GM12878 (cell line): ENCODE results near the gene MOXD1. TPM values are rescaled to one million over a fixed set of nuclear protein-coding genes. Genes with fewer than 3 reads are reported as not detected.

ENCODE experiments used
- ATF2 ChIP-seq: IDR thresholded peaks from 2 replicates; pipeline ENCODE4 v1.6.1; 2012; ENCODE audit warnings: low read length, inconsistent platforms
- BCL3 ChIP-seq: IDR thresholded peaks from 2 replicates; pipeline ENCODE4 v1.6.1; 2011; ENCODE audit warnings: borderline replicate concordance, low read depth, mild to moderate bottlenecking, moderate library complexity, low read length; ENCODE audit not compliant: insufficient read depth, poor library complexity, severe bottlenecking
- CHD4 ChIP-seq: fragments of 200-600 bp; sonication (generic); IDR thresholded peaks from 2 replicates; pipeline ENCODE4 v1.6.1; 2016; ENCODE audit warnings: mild to moderate bottlenecking
- CREB1 ChIP-seq: IDR thresholded peaks from 2 replicates; pipeline ENCODE4 v1.6.1; 2012; ENCODE audit warnings: low read depth, mild to moderate bottlenecking, inconsistent platforms
- JUNB ChIP-seq: IDR thresholded peaks from 2 replicates; pipeline ENCODE4 v1.6.1; 2016; ENCODE audit warnings: antibody characterized with exemption, mild to moderate bottlenecking
- MXI1 ChIP-seq: fragments of 150-350 bp; IDR thresholded peaks from 2 replicates; pipeline ENCODE4 v1.6.1; 2011; ENCODE audit warnings: low read depth, mild to moderate bottlenecking, inconsistent platforms, low read length, improper control_type of control experiment
- RB1 ChIP-seq: fragments of 450-650 bp; formaldehyde crosslinking; IDR thresholded peaks from 2 replicates; pipeline ENCODE4 v1.6.1; 2017; ENCODE audit warnings: mild to moderate bottlenecking, borderline replicate concordance
- SREBF1 ChIP-seq: IDR thresholded peaks from 2 replicates; pipeline ENCODE4 v1.6.1; 2012; ENCODE audit warnings: mild to moderate bottlenecking, low read length
- WRNIP1 ChIP-seq: IDR thresholded peaks from 2 replicates; pipeline ENCODE4 v1.6.1; 2011; ENCODE audit warnings: low read depth, low read length, improper control_type of control experiment, borderline replicate concordance
- polyA plus RNA-seq, 11 experiments: library from polyadenylated mRNA; depleted of rRNA in 4 of 11; unstranded in 6 of 11; stranded (reverse) in 5 of 11; fragments of >200 nt; fragmentation: Nextera tagmentation in 4 of 11; fragmentation: Illumina TruSeq in 1 of 11; extraction: Ambion mirVana in 4 of 11; extraction: Trizol in 1 of 11; gene quantifications; 1 replicate in 1 of 11; 2 replicates in 10 of 11; pipeline versions ENCODE4 v1.2.1 to v1.2.3, GENCODE V29; 2011 to 2016; ENCODE audit warnings: inconsistent platforms in 2 of 11, missing spikeins in 2 of 11, low read depth in 1 of 11
- total RNA-seq, 4 experiments: library from RNA; depleted of rRNA in 3 of 4; stranded (reverse); fragments of >200 nt in 3 of 4; fragmentation: Illumina TruSeq in 1 of 4; extraction: Trizol in 1 of 4; gene quantifications; 2 replicates each; pipeline versions ENCODE4 v1.2.1 to v1.2.3, GENCODE V29; 2013 to 2021

The MOXD1 gene
- total and polyA plus RNA-seq, 10 of the 15 experiments (the other 5 are each of a cell fraction or from before 2014, with no cell fraction given): 0.03 to 2.1 (median 0.64) TPM

- TF ChIP-seq ATF2: peak; percentile 83; the same call in 1 of the 2 replicates
- no peak for TF ChIP-seq WRNIP1
- no peak for TF ChIP-seq RB1
- TF ChIP-seq JUNB: peak; percentile 86
- 0 out of 2 replicates have a peak, but pooled peaks have one; percentile 40 for TF ChIP-seq SREBF1
- no peak for TF ChIP-seq MXI1
- TF ChIP-seq BCL3: peak; percentile 11
- TF ChIP-seq CHD4: no peak
- peak; percentile 46; the same call in 1 of the 2 replicates for TF ChIP-seq CREB1
Measured at GRCh38 chr6:132405143-132405915, 4.1 kb upstream of the MOXD1 start (continued).
